Neural cell (in vitro differentiated cells): ENCODE results near the gene PACS2. TPM values are rescaled to one million over a fixed set of nuclear protein-coding genes. Genes with fewer than 3 reads are reported as not detected.

Experiments used
- H2AFZ ChIP-seq: fragments of 200-600, 300-800 bp; sonication (generic), shearing (Covaris generic); 2 replicates; pipeline ENCODE4 v1.6.0; 2014; ENCODE audit warnings: low read depth, mild to moderate bottlenecking, antibody characterized with exemption, low read length, moderate library complexity
- H3F3A ChIP-seq: fragments of 200-600 bp; shearing (Covaris generic); 2 replicates; pipeline ENCODE4 v1.6.1; 2016; ENCODE audit warnings: mild to moderate bottlenecking, moderate library complexity, mixed read lengths, antibody characterized with exemption, low read length; ENCODE audit not compliant: insufficient read depth, poor library complexity, severe bottlenecking
- H3K27ac ChIP-seq: fragments of 200-600, 300-800 bp; sonication (generic), shearing (Covaris generic); 2 replicates; pipeline ENCODE4 v1.5.1; 2014; ENCODE audit warnings: mild to moderate bottlenecking, low read length, moderate library complexity
- H3K27me3 ChIP-seq: fragments of 300-800, 200-600 bp; sonication (generic), shearing (Covaris generic); 2 replicates; pipeline ENCODE4 v1.6.0; 2014; ENCODE audit warnings: mild to moderate bottlenecking, low read depth, low read length, moderate library complexity; ENCODE audit not compliant: insufficient read depth
- H3K36me3 ChIP-seq: fragments of 300-800, 200-600 bp; sonication (generic), shearing (Covaris generic); 2 replicates; pipeline ENCODE4 v1.5.1; 2014; ENCODE audit warnings: mild to moderate bottlenecking, antibody characterized with exemption, low read length, moderate library complexity; ENCODE audit not compliant: insufficient read depth
- H3K4me2 ChIP-seq: fragments of 300-800, 200-600 bp; sonication (generic), shearing (Covaris generic); 2 replicates; pipeline ENCODE4 v1.6.0; 2014; ENCODE audit warnings: mild to moderate bottlenecking, low read length
- H3K4me3 ChIP-seq: fragments of 300-800, 200-600 bp; sonication (generic), shearing (Covaris generic); 2 replicates; pipeline ENCODE4 v1.5.1; 2014; ENCODE audit warnings: mild to moderate bottlenecking, low read length, moderate library complexity
- H3K79me2 ChIP-seq: fragments of 200-600 bp; shearing (Covaris generic); replicated peaks from 2 replicates; pipeline ENCODE4 v1.6.0; 2014; ENCODE audit warnings: mild to moderate bottlenecking, low read length, moderate library complexity; ENCODE audit not compliant: insufficient read depth
- H3K9ac ChIP-seq: fragments of 300-800, 200-600 bp; sonication (generic), shearing (Covaris generic); 2 replicates; pipeline ENCODE4 v1.6.1; 2016; ENCODE audit warnings: mild to moderate bottlenecking, low read length, mixed read lengths
- H3K9me2 ChIP-seq: fragments of 200-600 bp; shearing (Covaris generic); 2 replicates; pipeline ENCODE4 v1.6.1; 2016; ENCODE audit warnings: mild to moderate bottlenecking, low read length, mixed read lengths; ENCODE audit not compliant: insufficient read depth
- H3K9me3 ChIP-seq: fragments of 200-600, 300-800 bp; sonication (generic), shearing (Covaris generic); 2 replicates; pipeline ENCODE4 v1.6.1; 2016; ENCODE audit warnings: mild to moderate bottlenecking, mixed run types, low read length, moderate library complexity, mixed read lengths
- H4K20me1 ChIP-seq: fragments of 200-600 bp; shearing (Covaris generic); 2 replicates; pipeline ENCODE4 v1.6.1; 2016; ENCODE audit warnings: mild to moderate bottlenecking, mixed run types; ENCODE audit not compliant: insufficient read depth
- CTCF ChIP-seq: fragments of 450-650 bp; IDR thresholded peaks from 2 replicates; pipeline ENCODE4 v1.5.1; 2014; ENCODE audit warnings: antibody characterized with exemption, mild to moderate bottlenecking, moderate library complexity; ENCODE audit not compliant: poor library complexity, severe bottlenecking
- EP300 ChIP-seq: fragments of 450-650 bp; conservative IDR thresholded peaks from 2 replicates; pipeline ENCODE4 v1.6.1; 2014; ENCODE audit warnings: antibody characterized with exemption, mild to moderate bottlenecking, moderate library complexity; ENCODE audit not compliant: poor library complexity, severe bottlenecking
- EZH2 ChIP-seq: fragments of 200-600, 300-800 bp; shearing (Covaris generic), sonication (generic); IDR thresholded peaks from 2 replicates; pipeline ENCODE4 v1.6.1; 2014; ENCODE audit warnings: antibody characterized with exemption, low read length, borderline replicate concordance, mild to moderate bottlenecking; ENCODE audit not compliant: insufficient read depth, poor library complexity, severe bottlenecking
- MXI1 ChIP-seq: fragments of 450-650 bp; conservative IDR thresholded peaks from 2 replicates; pipeline ENCODE4 v1.6.1; 2014; ENCODE audit warnings: antibody characterized with exemption, mild to moderate bottlenecking; ENCODE audit not compliant: poor library complexity, severe bottlenecking
- POLR2AphosphoS5 ChIP-seq: IDR thresholded peaks from 2 replicates; pipeline ENCODE4 v1.6.1; 2012
- RAD21 ChIP-seq: fragments of 450-650 bp; conservative IDR thresholded peaks from 2 replicates; pipeline ENCODE4 v1.6.1; 2014; ENCODE audit warnings: antibody characterized with exemption, mild to moderate bottlenecking, moderate library complexity
- REST ChIP-seq: IDR thresholded peaks from 2 replicates; pipeline ENCODE4 v1.6.1; 2012; ENCODE audit warnings: borderline replicate concordance
- SMC3 ChIP-seq: fragments of 450-650 bp; conservative IDR thresholded peaks from 2 replicates; pipeline ENCODE4 v1.6.1; 2014; ENCODE audit warnings: antibody characterized with exemption, mild to moderate bottlenecking, moderate library complexity; ENCODE audit not compliant: poor library complexity
- TAF1 ChIP-seq: IDR thresholded peaks from 2 replicates; pipeline ENCODE4 v1.6.1; 2012; ENCODE audit warnings: low read depth
- polyA plus RNA-seq: library from polyadenylated mRNA; depleted of rRNA; stranded (reverse); fragments of >200 nt; gene quantifications from 2 replicates; pipeline ENCODE4 v1.2.3, GENCODE V29; 2014

Gene PACS2
- polyA plus RNA-seq, 1 donor from 2014 or later, result 77.7 TPM

- H3K4me2 ChIP-seq, result no peak overlapping the region
- H3K79me2 ChIP-seq, result no peaks in the 10 kb centered on the region
- H3K27me3 ChIP-seq, result no peaks in the 10 kb centered on the region
- no peaks in the 10 kb centered on the region for H3K36me3 ChIP-seq
- H3K4me3 ChIP-seq, result no peak overlapping the region
- no peaks in the 10 kb centered on the region for H3K9me3 ChIP-seq
- H3K9me2 ChIP-seq, result no peaks in the 10 kb centered on the region
- TF ChIP-seq RAD21, result no peak
- no peak for TF ChIP-seq EZH2
- TF ChIP-seq MXI1, result no peak
- no peak for TF ChIP-seq CTCF
- TF ChIP-seq TAF1, result no peak
- TF ChIP-seq EP300, result no peak
- no peak for TF ChIP-seq POLR2AphosphoS5
- TF ChIP-seq SMC3, result no peak
- TF ChIP-seq REST, result no peak
- no peaks in the 10 kb centered on the region for H4K20me1 ChIP-seq
- H3K27ac ChIP-seq, result no peak overlapping the region
- no peak overlapping the region for H3K9ac ChIP-seq
- no peak overlapping the region for H2AFZ ChIP-seq
- H3F3A ChIP-seq, result no peaks in the 10 kb centered on the region
These were observed 71.3 kb downstream of the PACS2 start for GRCh38 chr14:105385698-105386365.

- Histone ChIP-seq H3K9me3 (no peaks in the 10 kb centered on the region), H3K36me3 (no peaks in the 10 kb centered on the region)
These were observed 72.3 kb downstream of the PACS2 start for GRCh38 chr14:105386581-105387529.

More at GRCh38 chr14:105386581-105387529, 72.3 kb downstream of the PACS2 start:
- H2AFZ ChIP-seq, result no peak overlapping the region
- no peaks in the 10 kb centered on the region for H3K27me3 ChIP-seq
- no peaks in the 10 kb centered on the region for H4K20me1 ChIP-seq
- no peak overlapping the region for H3K4me2 ChIP-seq
- H3F3A ChIP-seq, result no peaks in the 10 kb centered on the region
- TF ChIP-seq EZH2 (no peak), CTCF (no peak), MXI1 (no peak), TAF1 (no peak), POLR2AphosphoS5 (no peak), SMC3 (no peak), REST (no peak), EP300 (no peak), RAD21 (no peak)
- no peaks in the 10 kb centered on the region for H3K9me2 ChIP-seq
- no peak overlapping the region for H3K9ac ChIP-seq
- no peak overlapping the region for H3K4me3 ChIP-seq
- no peaks in the 10 kb centered on the region for H3K79me2 ChIP-seq
- no peak overlapping the region for H3K27ac ChIP-seq
